ENCODE data around the gene FAM200B.

Gene FAM200B

GRCh38 chr4:15667006-15667405 is 14.6 kb upstream of the FAM200B start:
- ATAC-seq (ENCODE audit: insufficient read depth, low read depth) (no peak), DNase-seq (no peak)
- H3K4me2 ChIP-seq (ENCODE audit: insufficient read depth, low read length): no peak overlapping the region
- no peak overlapping the region for H3K4me3 ChIP-seq (ENCODE audit: low read depth in 1 of 2, low read length in 2 of 2)
- H3K79me2 ChIP-seq (ENCODE audit: insufficient read depth, low read length): peaks cover 15% of the 10 kb centered on the region
- H3K9ac ChIP-seq (ENCODE audit: low read depth, low read length): no peak overlapping the region
- TF ChIP-seq EZH2 (IDR thresholded peaks at IDR 0.05; ENCODE audit: borderline replicate concordance, low read depth, low read length, severe bottlenecking): no peak
- TF ChIP-seq CTCF (IDR thresholded peaks at IDR 0.05; ENCODE audit: borderline replicate concordance, extremely low read depth, low read length, poor library complexity, severe bottlenecking): no peak
- no peaks in the 10 kb centered on the region for H3K4me1 ChIP-seq (ENCODE audit: insufficient read depth, low read length)
- H3K9me3 ChIP-seq (ENCODE audit: insufficient read depth, low read length, severe bottlenecking): no peaks in the 10 kb centered on the region
- H2AFZ ChIP-seq (ENCODE audit: low read depth, low read length): no peak overlapping the region
- H3K27ac ChIP-seq (ENCODE audit: low read length): no peak overlapping the region
- H4K20me1 ChIP-seq (ENCODE audit: insufficient read depth, low read length): 0 out of 2 replicates have a peak, but pooled peaks cover under 1% of the 10 kb centered on the region
- H3K27me3 ChIP-seq (ENCODE audit: insufficient read depth, low read length, poor library complexity): no peaks in the 10 kb centered on the region
- peaks cover 16% of the 10 kb centered on the region for H3K36me3 ChIP-seq (ENCODE audit: insufficient read depth, low read length)

- ATAC-seq (ENCODE audit: insufficient read depth, low read depth) (no peak), DNase-seq (no peak)
- H3K4me3 ChIP-seq (ENCODE audit: low read depth in 1 of 2, low read length in 2 of 2): no peak overlapping the region
- H2AFZ ChIP-seq (ENCODE audit: low read depth, low read length): no peak overlapping the region
- TF ChIP-seq CTCF (IDR thresholded peaks at IDR 0.05; ENCODE audit: borderline replicate concordance, extremely low read depth, low read length, poor library complexity, severe bottlenecking) (no peak), EZH2 (IDR thresholded peaks at IDR 0.05; ENCODE audit: borderline replicate concordance, low read depth, low read length, severe bottlenecking) (no peak)
- H3K36me3 ChIP-seq (ENCODE audit: insufficient read depth, low read length): peaks cover 26% of the 10 kb centered on the region
- H3K79me2 ChIP-seq (ENCODE audit: insufficient read depth, low read length): peaks cover 32% of the 10 kb centered on the region
- H3K9ac ChIP-seq (ENCODE audit: low read depth, low read length): no peak overlapping the region
- no peak overlapping the region for H3K27ac ChIP-seq (ENCODE audit: low read length)
- no peaks in the 10 kb centered on the region for H3K9me3 ChIP-seq (ENCODE audit: insufficient read depth, low read length, severe bottlenecking)
- no peak overlapping the region for H3K4me2 ChIP-seq (ENCODE audit: insufficient read depth, low read length)
- H3K27me3 ChIP-seq (ENCODE audit: insufficient read depth, low read length, poor library complexity): no peaks in the 10 kb centered on the region
- H4K20me1 ChIP-seq (ENCODE audit: insufficient read depth, low read length): 0 out of 2 replicates have a peak, but pooled peaks cover 2% of the 10 kb centered on the region
- no peaks in the 10 kb centered on the region for H3K4me1 ChIP-seq (ENCODE audit: insufficient read depth, low read length)
These were observed 12.8 kb upstream of the FAM200B start for GRCh38 chr4:15668566-15669435.

- Histone ChIP-seq H3K27ac (ENCODE audit: low read length) (no peak overlapping the region), H3K79me2 (ENCODE audit: insufficient read depth, low read length) (peaks cover 50% of the 10 kb centered on the region), H2AFZ (ENCODE audit: low read depth, low read length) (no peak overlapping the region), H3K4me2 (ENCODE audit: insufficient read depth, low read length) (no peak overlapping the region), H4K20me1 (ENCODE audit: insufficient read depth, low read length) (0 out of 2 replicates have a peak, but pooled peaks cover 2% of the 10 kb centered on the region), H3K27me3 (ENCODE audit: insufficient read depth, low read length, poor library complexity) (no peaks in the 10 kb centered on the region), H3K9ac (ENCODE audit: low read depth, low read length) (no peak overlapping the region), H3K4me3 (ENCODE audit: low read depth in 1 of 2, low read length in 2 of 2) (no peak overlapping the region), H3K36me3 (ENCODE audit: insufficient read depth, low read length) (peaks cover 26% of the 10 kb centered on the region), H3K4me1 (ENCODE audit: insufficient read depth, low read length) (no peaks in the 10 kb centered on the region), H3K9me3 (ENCODE audit: insufficient read depth, low read length, severe bottlenecking) (no peaks in the 10 kb centered on the region)
- DNase-seq (no peak), ATAC-seq (ENCODE audit: insufficient read depth, low read depth) (no peak)
- no peak for TF ChIP-seq CTCF (IDR thresholded peaks at IDR 0.05; ENCODE audit: borderline replicate concordance, extremely low read depth, low read length, poor library complexity, severe bottlenecking)
- TF ChIP-seq EZH2 (IDR thresholded peaks at IDR 0.05; ENCODE audit: borderline replicate concordance, low read depth, low read length, severe bottlenecking): no peak
These were observed 11.1 kb upstream of the FAM200B start for GRCh38 chr4:15670576-15670975.
